Measurements from ENCODE around the gene ZNF26.
"Not testable (repeated sequence)": the region's sequence is repeated elsewhere in the genome, so short reads cannot be mapped to it uniquely, and the experiment has no call there.

The ZNF26 gene

GRCh38 chr12:132986001-132986884 is at the start of gene ZNF26:
TSS of gene ZNF26 (plus strand) at chr12:132986367. CDS start at chr12:132986841, 474 bp downstream.
- peak; percentile 74 for DNase-seq (ENCODE audit: low read depth, low spot score)

DNA sequence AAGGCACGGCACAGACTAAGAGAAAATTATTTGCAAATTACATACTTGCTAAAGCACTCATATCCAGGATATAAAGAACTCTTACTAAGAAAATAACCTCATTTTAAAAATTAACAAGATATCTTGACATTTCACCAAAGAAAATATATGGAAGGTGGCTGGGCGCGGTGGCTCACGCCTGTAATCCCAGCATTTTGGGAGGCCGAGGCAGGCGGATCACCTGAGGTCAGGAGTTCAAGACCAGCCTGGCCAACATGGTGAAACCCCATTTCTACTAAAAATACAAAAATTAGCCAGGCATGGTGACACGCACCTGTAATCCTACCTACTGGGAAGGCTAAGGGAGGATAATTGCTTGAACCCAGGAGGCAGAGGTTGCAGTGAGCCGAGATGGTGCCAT is 49.2 kb upstream of the ZNF26 start:
- not testable (repeated sequence) for DNase-seq (ENCODE audit: low read depth, low spot score)

- DNase-seq (ENCODE audit: low read depth, low spot score): no peak
These were observed 48.7 kb upstream of the ZNF26 start for GRCh38 chr12:132937476-132937875.

DNA sequence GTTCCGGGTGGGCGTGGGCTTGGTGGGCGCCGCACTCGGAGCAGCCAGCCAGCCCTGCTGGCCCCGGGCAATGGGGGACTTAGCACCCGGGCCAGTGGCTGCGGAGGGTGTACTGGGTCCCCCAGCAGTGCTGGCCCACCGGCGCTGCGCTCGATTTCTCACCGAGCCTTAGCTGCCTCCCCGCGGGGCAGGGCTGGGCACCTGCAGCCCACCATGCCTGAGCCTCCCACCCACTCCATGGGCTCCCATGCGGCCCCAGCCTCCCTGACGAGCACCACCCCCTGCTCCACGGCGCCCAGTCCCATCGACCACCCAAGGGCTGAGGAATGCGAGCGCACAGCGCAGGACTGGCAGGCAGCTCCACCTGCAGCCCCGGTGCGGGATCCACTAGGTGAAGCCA is 47.4 kb upstream of the ZNF26 start:
- DNase-seq (ENCODE audit: low read depth, low spot score): not testable (repeated sequence)

DNA sequence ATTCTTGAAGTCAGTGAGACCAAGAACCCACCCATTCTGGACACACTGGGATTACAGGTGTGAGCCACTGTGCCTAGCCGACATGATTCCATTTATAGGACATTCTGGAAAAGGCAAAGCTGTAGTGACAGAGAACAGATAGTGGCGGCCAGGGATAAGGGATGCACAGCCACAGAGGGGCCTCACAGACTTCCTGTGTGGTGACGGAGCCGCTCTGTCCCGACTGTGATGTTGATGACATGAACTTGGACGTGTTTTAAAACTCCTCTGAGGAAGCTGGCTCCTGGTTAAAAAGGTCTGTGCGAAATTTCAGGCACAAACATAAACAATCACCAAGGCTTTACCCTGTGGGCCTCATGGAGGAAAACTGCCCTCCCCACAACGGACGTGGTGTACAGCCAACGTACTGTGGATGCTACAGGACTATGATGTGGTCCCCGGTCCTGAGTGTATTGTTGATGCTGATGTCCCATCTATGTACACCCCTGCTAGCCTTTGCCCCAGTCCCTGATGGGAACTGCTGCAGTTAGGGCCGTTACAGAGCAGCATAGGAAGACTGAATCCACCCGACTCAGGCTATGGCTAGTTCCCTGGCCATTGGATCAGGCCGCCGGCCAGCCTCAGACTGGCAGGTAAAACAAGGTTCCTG is 46.0 kb upstream of the ZNF26 start:
- no peak for DNase-seq (ENCODE audit: low read depth, low spot score)

- no peak for DNase-seq (ENCODE audit: low read depth, low spot score)
These were observed 44.7 kb upstream of the ZNF26 start for GRCh38 chr12:132941336-132941954.

- no peak for DNase-seq (ENCODE audit: low read depth, low spot score)
These were observed 43.6 kb upstream of the ZNF26 start for GRCh38 chr12:132942611-132943010.

DNA sequence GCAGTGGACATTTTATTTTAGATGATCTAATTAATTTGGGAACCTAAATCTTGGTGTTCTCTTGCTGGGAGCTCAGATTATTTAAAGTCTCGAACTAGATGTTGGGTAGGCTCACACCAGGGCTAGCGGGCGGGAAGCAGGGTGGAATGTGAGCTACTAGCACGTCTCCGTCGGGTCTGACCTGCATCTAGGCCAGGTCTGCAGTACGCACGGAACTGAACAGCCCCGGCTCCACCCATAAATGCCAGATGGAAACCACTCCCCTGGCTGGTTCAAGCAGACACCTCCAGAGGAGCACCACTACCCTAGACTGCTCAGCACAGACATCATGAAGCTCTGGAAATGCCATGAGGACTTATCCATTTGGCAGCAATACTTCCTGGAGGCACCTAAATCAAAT is 40.4 kb upstream of the ZNF26 start:
- no peak for DNase-seq (ENCODE audit: low read depth, low spot score)

GRCh38 chr12:132946246-132946820 is 39.8 kb upstream of the ZNF26 start:
- no peak for DNase-seq (ENCODE audit: low read depth, low spot score)

DNA sequence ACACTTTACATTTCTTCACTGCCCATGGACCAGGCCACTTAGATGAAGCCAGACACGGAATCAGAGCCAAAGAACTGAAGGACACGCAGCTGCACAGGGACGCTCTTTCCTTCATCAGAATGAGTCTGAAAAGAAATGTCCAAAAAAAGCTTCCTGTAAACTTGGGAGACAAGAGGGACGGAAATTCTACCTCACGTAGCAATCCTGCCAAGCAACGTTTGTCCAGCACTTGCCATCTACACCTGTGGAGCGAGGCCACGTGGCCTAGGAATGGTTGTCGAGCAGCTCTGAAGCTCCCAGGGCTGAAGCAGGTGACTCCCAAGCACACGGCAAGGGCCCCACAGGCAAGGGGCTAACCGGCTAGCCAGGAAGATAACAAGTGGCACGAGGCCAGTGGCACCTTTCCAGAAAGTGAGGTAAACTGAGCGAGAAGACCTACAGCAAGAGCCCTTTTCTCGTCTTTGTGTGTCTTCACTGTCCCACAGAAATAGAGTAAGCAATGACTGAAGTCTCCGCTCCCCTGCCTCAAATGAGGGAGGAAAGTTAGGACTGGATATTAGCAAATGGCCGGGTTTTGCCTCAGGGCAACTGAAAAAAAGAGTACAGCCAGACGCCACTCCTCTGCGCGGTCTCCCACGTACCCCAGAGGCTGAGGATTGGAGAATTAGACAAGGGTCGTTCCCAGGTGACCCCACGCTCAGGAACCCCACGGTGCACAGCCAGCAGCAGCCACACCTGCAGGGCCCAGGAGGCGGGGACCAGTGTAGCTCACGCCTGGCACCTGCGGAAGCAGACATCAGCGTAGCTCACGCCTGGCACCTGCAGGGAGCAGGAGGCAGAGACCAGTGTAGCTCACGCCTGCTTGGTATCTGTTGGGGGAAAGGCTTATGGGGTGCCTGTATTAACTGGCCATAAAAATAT is 37.8 kb upstream of the ZNF26 start:
- DNase-seq (ENCODE audit: low read depth, low spot score): no peak

DNA sequence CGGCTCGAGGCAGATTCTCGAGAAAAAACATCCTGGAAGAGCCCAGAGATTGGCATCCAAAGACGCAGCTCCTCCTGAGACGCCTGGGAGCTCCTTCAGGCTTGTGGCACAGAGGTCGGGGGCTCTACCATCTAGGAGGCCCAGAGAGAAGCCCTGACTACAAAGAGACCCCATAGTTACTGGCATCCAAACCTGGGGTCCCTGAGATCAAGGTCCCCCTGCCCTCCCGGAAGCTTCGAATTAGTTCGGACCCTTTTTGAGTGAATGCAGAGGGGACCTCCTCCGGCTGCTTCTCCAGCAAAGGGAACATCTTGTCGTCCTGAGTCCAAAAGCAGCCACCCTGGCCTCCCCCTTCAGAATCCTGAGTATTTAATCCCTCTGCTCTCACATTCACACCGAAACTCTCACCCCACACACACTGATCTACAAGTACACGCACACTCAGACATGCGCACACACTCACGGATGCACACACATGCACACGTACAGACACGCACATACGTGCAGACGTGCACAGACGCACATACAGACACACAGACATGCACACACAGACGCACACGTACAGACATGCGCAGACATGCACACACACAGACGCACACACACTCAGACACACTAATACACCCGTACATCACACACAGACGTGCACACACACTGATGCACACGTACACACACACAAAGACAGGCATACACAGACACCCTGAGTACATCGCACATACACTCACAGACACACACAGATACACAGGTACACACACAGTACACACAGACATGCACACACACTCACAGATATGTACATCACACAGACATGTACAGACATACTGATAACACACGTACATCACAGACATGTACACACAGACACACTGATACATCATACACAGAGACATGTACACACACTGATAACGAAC is 36.0 kb upstream of the ZNF26 start:
- DNase-seq (ENCODE audit: low read depth, low spot score): no peak

- no peak for DNase-seq (ENCODE audit: low read depth, low spot score)
These were observed 35.2 kb upstream of the ZNF26 start for GRCh38 chr12:132950844-132951535.

GRCh38 chr12:132951649-132952048 is 34.5 kb upstream of the ZNF26 start:
- no peak for DNase-seq (ENCODE audit: low read depth, low spot score)

GRCh38 chr12:132952371-132953162 is 33.6 kb upstream of the ZNF26 start:
- DNase-seq (ENCODE audit: low read depth, low spot score): no peak

- DNase-seq (ENCODE audit: low read depth, low spot score): no peak
These were observed 33.1 kb upstream of the ZNF26 start for GRCh38 chr12:132953163-132953425.

- DNase-seq (ENCODE audit: low read depth, low spot score): no peak
These were observed 32.4 kb upstream of the ZNF26 start for GRCh38 chr12:132953771-132954170.

- no peak for DNase-seq (ENCODE audit: low read depth, low spot score)
These were observed 31.6 kb upstream of the ZNF26 start for GRCh38 chr12:132954471-132955048.
